Measurements from ENCODE around the gene TMEM135.

The TMEM135 gene

GRCh38 chr11:87193756-87194470 lies 156.2 kb downstream of the TMEM135 start:
- in situ Hi-C loops (cut with HindIII; ENCODE audit: low sequenced_read_pairs), result no loop called here
- no peak for DNase-seq (ENCODE audit: low read depth, low spot score)

GRCh38 chr11:87194985-87195820 lies 157.5 kb downstream of the TMEM135 start:
- in situ Hi-C loops (cut with HindIII; ENCODE audit: low sequenced_read_pairs), result no loop called here
- H3K4me3 ChIP-seq (ENCODE audit: low read depth, low read length), result no peak overlapping the region
- DNase-seq (ENCODE audit: low read depth, low spot score), result no peak
- no peak for TF ChIP-seq CTCF (IDR thresholded peaks at IDR 0.05; ENCODE audit: low read depth, low read length)

More at GRCh38 chr11:87193756-87194470, 156.2 kb downstream of the TMEM135 start:
- TF ChIP-seq CTCF (IDR thresholded peaks at IDR 0.05; ENCODE audit: low read depth, low read length), result no peak
- H3K4me3 ChIP-seq (ENCODE audit: low read depth, low read length), result no peak overlapping the region

- no peak overlapping the region for H3K4me3 ChIP-seq (ENCODE audit: low read depth, low read length)
- DNase-seq (ENCODE audit: low read depth, low spot score), result no peak
- TF ChIP-seq CTCF (IDR thresholded peaks at IDR 0.05; ENCODE audit: low read depth, low read length), result no peak
- in situ Hi-C loops (cut with HindIII; ENCODE audit: low sequenced_read_pairs), result no loop called here
Observed at GRCh38 chr11:87198266-87198881, 160.6 kb downstream of the TMEM135 start.

GRCh38 chr11:87201376-87201775 lies 163.6 kb downstream of the TMEM135 start:
- DNase-seq (ENCODE audit: low read depth, low spot score), result no peak
- H3K4me3 ChIP-seq (ENCODE audit: low read depth, low read length), result no peak overlapping the region
- in situ Hi-C loops (cut with HindIII; ENCODE audit: low sequenced_read_pairs), result no loop called here
- no peak for TF ChIP-seq CTCF (IDR thresholded peaks at IDR 0.05; ENCODE audit: low read depth, low read length)

GRCh38 chr11:87203907-87204602 lies 166.3 kb downstream of the TMEM135 start:
- no peak overlapping the region for H3K4me3 ChIP-seq (ENCODE audit: low read depth, low read length)
- in situ Hi-C loops (cut with HindIII; ENCODE audit: low sequenced_read_pairs), result no loop called here
- no peak for DNase-seq (ENCODE audit: low read depth, low spot score)
- TF ChIP-seq CTCF (IDR thresholded peaks at IDR 0.05; ENCODE audit: low read depth, low read length), result no peak

- in situ Hi-C loops (cut with HindIII; ENCODE audit: low sequenced_read_pairs), result no loop called here
- DNase-seq (ENCODE audit: low read depth, low spot score), result no peak
- TF ChIP-seq CTCF (IDR thresholded peaks at IDR 0.05; ENCODE audit: low read depth, low read length), result no peak
- H3K4me3 ChIP-seq (ENCODE audit: low read depth, low read length), result no peak overlapping the region
Observed at GRCh38 chr11:87212891-87213290, 175.2 kb downstream of the TMEM135 start.
